HG03460 (cell line): ENCODE results near the gene EDARADD.
"Not testable (repeated sequence)": the region's sequence is repeated elsewhere in the genome, so short reads cannot be mapped to it uniquely, and the experiment has no call there.

Source experiments
- ATAC-seq: cut with Tn5 transposase; IDR thresholded peaks from one replicate; pipeline ENCODE4 v1.9.1; 2021; ENCODE audit not compliant: unreplicated experiment

The EDARADD gene

GRCh38 chr1:236484310-236484971 is 90.4 kb downstream of the EDARADD start:
- no peak for ATAC-seq

GRCh38 chr1:236486356-236487002 is 92.4 kb downstream of the EDARADD start:
- ATAC-seq = no peak

GRCh38 chr1:236489161-236489560 is 95.1 kb downstream of the EDARADD start:
- not testable (repeated sequence) for ATAC-seq

GRCh38 chr1:236489710-236490377 is 95.8 kb downstream of the EDARADD start:
- no peak for ATAC-seq

- no peak for ATAC-seq
Measured at GRCh38 chr1:236491469-236492136, 97.5 kb downstream of the EDARADD start.

GRCh38 chr1:236492378-236492777 is 98.3 kb downstream of the EDARADD start:
- no peak for ATAC-seq

GRCh38 chr1:236494082-236494481 is 100.0 kb downstream of the EDARADD start:
- no peak for ATAC-seq

- no peak for ATAC-seq
Measured at GRCh38 chr1:236494586-236495466, 100.7 kb downstream of the EDARADD start.

- no peak for ATAC-seq
Measured at GRCh38 chr1:236495467-236496112, 101.5 kb downstream of the EDARADD start.

- no peak for ATAC-seq
Measured at GRCh38 chr1:236497908-236498307, 103.8 kb downstream of the EDARADD start.

GRCh38 chr1:236501093-236501492 is 107.0 kb downstream of the EDARADD start:
- no peak for ATAC-seq

- no peak for ATAC-seq
Measured at GRCh38 chr1:236502579-236502971, 108.5 kb downstream of the EDARADD start.

GRCh38 chr1:236502972-236503639 is 109.0 kb downstream of the EDARADD start:
- ATAC-seq = peak; percentile 61

GRCh38 chr1:236504338-236504737 is 110.3 kb downstream of the EDARADD start:
- not testable (repeated sequence) for ATAC-seq

- ATAC-seq = no peak
Measured at GRCh38 chr1:236507022-236507700, 113.1 kb downstream of the EDARADD start.

- ATAC-seq = no peak
Measured at GRCh38 chr1:236508593-236509027, 114.5 kb downstream of the EDARADD start.

GRCh38 chr1:236509203-236509602 is 115.1 kb downstream of the EDARADD start:
- no peak for ATAC-seq

GRCh38 chr1:236509647-236510401 is 115.7 kb downstream of the EDARADD start:
- ATAC-seq = no peak
